Activated T-helper 17 cell treated with anti-CD3 and anti-CD28 coated beads, Interleukin-2, amount 50 U/mL, for 72 hours (primary cell): ENCODE data around the gene EFR3B. TPM values are rescaled to one million over a fixed set of nuclear protein-coding genes. Genes with fewer than 3 reads are reported as not detected.
"Not testable (repeated sequence)": the region's sequence is repeated elsewhere in the genome, so short reads cannot be mapped to it uniquely, and the experiment has no call there.

Experiments used
- ATAC-seq: fragments of 150-1000 bp; cut with Tn5 transposase; replicated peaks from 2 replicates; pipeline ENCODE4 v1.10.0; 2021; ENCODE audit warnings: mild to moderate bottlenecking, moderate library complexity
- H3K27ac Mint-ChIP-seq: one replicate; pipeline ENCODE4 v1.8.0; 2022; ENCODE audit warnings: mixed read lengths
- H3K27me3 Mint-ChIP-seq: one replicate; pipeline ENCODE4 v1.8.0; 2022; ENCODE audit warnings: mixed read lengths
- H3K36me3 Mint-ChIP-seq: one replicate; pipeline ENCODE4 v1.8.0; 2022; ENCODE audit warnings: low read depth, mild to moderate bottlenecking, mixed read lengths
- H3K4me1 Mint-ChIP-seq: one replicate; pipeline ENCODE4 v1.8.0; 2022; ENCODE audit warnings: mixed read lengths
- H3K4me3 Mint-ChIP-seq: one replicate; pipeline ENCODE4 v1.8.0; 2022; ENCODE audit warnings: mild to moderate bottlenecking, mixed read lengths
- H3K9me3 Mint-ChIP-seq: one replicate; pipeline ENCODE4 v1.8.0; 2022; ENCODE audit warnings: mixed read lengths
- total RNA-seq, 2 donors: library from RNA; stranded (reverse); gene quantifications; one replicate each; pipeline ENCODE4 v1.2.3, GENCODE V29; 2022

The EFR3B gene
- total RNA-seq, 2 donors from 2014 or later = 0.24 to 0.40 TPM

DNA sequence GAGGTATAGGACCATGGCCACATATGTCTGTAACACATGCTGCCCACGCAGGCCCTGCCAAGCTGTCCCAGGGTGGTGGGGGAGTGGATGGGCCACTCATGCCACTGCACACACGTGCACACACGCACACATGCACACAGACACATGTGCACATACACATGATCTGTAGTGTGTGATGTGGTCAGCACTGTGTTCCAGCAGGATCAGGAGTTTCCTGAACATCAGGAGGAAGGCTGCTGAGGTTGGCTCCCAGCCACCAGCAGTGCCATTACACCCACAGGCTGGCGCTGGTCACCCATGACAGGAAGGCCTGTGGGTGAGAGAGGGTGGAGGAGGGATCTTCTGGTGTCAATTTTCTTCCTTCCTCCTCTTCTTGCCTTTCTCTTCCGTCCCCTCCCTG is 81.8 kb downstream of the EFR3B start:
- no peaks in the 10 kb centered on the region for H3K9me3 Mint-ChIP-seq
- H3K36me3 Mint-ChIP-seq = no peaks in the 10 kb centered on the region
- ATAC-seq = no peak
- H3K27me3 Mint-ChIP-seq = peaks cover 7% of the 10 kb centered on the region
- no peaks in the 10 kb centered on the region for H3K4me1 Mint-ChIP-seq
- no peak overlapping the region for H3K27ac Mint-ChIP-seq
- H3K4me3 Mint-ChIP-seq = no peak overlapping the region

DNA sequence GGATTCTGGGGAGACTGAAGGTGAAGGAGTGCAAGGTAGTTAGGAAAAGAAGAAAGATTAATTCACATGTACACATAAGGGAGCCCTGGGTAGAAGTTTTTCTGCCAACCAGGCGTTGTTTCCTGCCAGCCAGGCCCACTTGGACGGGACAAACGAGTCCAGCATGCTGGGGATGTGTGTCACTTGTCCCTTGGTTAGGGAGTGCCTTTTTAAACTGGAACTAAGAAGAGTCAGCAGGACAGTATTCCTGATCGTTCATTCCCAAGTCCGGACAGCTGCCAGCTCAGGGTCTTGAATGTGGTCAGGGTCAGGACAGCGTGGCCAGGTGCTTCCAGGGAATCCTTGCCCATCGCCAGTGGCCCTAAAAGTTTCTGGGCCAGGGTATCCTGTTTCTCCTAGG is 83.3 kb downstream of the EFR3B start:
- Mint-ChIP-seq H3K9me3 (no peaks in the 10 kb centered on the region), H3K36me3 (no peaks in the 10 kb centered on the region), H3K27me3 (peaks cover 7% of the 10 kb centered on the region), H3K27ac (peak overlapping the region; percentile 46), H3K4me1 (peaks cover 4% of the 10 kb centered on the region), H3K4me3 (no peak overlapping the region)
- no peak for ATAC-seq

DNA sequence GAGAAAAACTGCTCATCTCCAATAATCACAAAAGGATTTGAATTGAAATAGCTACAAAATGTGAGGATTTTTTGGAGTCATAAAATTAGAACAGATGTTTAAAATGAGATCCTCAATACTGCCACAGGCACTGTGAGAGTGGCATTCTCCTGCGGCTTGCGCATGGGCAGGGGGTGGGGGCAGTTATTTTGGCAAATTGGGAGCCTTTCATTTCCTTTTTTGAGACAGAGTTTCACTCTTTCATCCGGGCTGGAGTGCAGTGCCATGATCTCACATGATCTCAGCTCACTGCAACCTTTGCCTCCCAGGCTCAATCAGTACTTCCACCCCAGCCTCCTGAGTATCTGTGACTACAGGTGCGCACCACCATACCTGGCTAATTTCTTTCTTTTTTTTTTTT is 84.1 kb downstream of the EFR3B start:
- Mint-ChIP-seq H3K4me1 (peaks cover 4% of the 10 kb centered on the region), H3K36me3 (no peaks in the 10 kb centered on the region), H3K27me3 (peaks cover 15% of the 10 kb centered on the region), H3K9me3 (no peaks in the 10 kb centered on the region), H3K27ac (no peak overlapping the region), H3K4me3 (no peak overlapping the region)
- no peak for ATAC-seq

DNA sequence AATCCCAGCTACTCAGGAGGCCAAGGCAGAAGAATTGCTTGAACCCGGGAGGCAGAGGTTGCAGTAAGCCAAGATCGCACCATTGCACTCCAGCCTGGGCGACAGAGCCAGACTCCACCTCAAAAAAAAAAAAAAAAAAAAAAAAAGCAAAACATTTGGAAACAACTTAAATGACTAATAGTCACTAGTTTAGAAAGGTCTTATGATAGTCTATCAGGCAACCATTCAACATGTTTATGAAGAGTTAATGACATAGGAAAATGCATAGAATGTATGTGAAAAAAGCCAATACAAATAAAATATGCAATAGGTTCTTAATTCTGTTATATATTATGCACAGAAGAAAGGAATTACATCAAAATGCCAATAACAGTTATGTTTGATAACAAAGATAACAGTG is 85.2 kb downstream of the EFR3B start:
- not testable (repeated sequence) for H3K4me1 Mint-ChIP-seq, H3K9me3 Mint-ChIP-seq, H3K27ac Mint-ChIP-seq, H3K4me3 Mint-ChIP-seq, H3K36me3 Mint-ChIP-seq, ATAC-seq
- peaks cover 21% of the 10 kb centered on the region for H3K27me3 Mint-ChIP-seq

DNA sequence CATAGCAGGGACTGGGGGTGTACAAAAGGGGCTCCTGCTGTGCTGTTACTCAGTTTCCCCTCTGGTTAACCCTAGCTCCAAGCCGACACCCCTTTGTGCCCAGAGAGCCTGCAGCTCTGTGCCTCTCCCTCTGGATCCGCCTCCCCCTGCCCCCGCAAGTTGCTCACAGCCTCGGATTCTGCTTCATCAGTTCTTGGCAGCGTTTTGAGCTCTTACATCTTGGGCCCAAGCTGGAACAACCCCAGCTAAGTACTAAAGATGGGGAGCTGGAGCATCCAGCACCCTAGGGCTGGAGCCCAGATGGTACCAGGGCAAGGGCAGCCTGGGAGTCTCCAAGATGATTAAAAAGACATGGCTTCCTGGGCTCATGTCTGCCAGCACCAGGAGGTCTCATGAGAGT is 85.8 kb downstream of the EFR3B start:
- Mint-ChIP-seq H3K27me3 (peaks cover 18% of the 10 kb centered on the region), H3K36me3 (no peaks in the 10 kb centered on the region), H3K4me3 (no peak overlapping the region), H3K9me3 (no peaks in the 10 kb centered on the region), H3K4me1 (peaks cover 4% of the 10 kb centered on the region), H3K27ac (no peak overlapping the region)
- ATAC-seq = no peak

DNA sequence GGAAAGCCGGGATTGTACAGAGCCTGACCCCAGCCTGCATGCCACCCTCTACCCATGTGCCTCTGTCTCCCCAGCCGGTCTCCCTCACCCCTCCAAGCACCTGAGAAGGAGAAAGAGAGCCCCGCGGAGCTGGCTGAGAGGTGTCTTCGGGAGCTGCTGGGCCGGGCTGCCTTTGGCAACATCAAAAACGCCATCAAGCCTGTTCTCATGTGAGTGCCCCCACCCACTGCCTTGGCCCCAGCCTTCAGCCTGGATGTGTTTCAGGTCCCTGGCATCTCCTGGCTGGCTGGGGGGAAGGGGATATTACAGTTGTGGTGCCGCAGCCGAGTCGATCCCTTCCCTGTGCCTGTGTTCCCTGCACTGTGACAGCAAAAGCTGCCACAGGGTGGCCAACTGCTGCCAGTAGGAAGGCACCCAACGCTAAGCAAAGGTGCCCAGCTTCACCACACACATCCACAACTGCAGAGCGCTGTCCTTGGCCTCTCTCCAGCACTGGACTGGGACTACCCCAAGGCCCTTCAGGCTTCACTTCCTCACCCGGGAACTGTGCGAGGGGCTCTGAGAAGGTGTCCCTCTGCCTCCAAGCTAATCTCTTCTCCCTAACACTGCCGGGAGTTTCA is 88.1 kb downstream of the EFR3B start:
- ATAC-seq = no peak
- Mint-ChIP-seq H3K4me1 (peaks cover 4% of the 10 kb centered on the region), H3K4me3 (no peak overlapping the region), H3K27ac (no peak overlapping the region), H3K27me3 (peaks cover 37% of the 10 kb centered on the region), H3K9me3 (no peaks in the 10 kb centered on the region), H3K36me3 (no peaks in the 10 kb centered on the region)

DNA sequence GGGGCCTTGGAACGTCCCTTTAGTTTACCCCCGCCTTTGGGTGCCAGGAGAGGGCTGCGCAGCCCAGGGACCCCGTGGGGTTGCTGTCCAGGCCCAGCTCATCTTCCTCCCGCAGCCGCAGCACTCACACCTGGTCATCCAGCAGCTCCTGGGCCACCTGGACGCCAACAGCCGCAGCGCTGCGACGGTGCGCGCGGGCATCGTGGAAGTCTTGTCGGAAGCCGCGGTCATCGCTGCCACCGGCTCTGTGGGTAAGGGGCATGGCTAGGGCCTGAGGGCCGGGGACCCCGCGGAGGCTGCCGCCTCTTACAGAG is 89.3 kb downstream of the EFR3B start:
- Mint-ChIP-seq H3K27ac (no peak overlapping the region), H3K4me3 (peak overlapping the region; percentile 52), H3K36me3 (no peaks in the 10 kb centered on the region), H3K4me1 (peaks cover 4% of the 10 kb centered on the region), H3K27me3 (peaks cover 48% of the 10 kb centered on the region), H3K9me3 (no peaks in the 10 kb centered on the region)
- peak; percentile 6 for ATAC-seq

DNA sequence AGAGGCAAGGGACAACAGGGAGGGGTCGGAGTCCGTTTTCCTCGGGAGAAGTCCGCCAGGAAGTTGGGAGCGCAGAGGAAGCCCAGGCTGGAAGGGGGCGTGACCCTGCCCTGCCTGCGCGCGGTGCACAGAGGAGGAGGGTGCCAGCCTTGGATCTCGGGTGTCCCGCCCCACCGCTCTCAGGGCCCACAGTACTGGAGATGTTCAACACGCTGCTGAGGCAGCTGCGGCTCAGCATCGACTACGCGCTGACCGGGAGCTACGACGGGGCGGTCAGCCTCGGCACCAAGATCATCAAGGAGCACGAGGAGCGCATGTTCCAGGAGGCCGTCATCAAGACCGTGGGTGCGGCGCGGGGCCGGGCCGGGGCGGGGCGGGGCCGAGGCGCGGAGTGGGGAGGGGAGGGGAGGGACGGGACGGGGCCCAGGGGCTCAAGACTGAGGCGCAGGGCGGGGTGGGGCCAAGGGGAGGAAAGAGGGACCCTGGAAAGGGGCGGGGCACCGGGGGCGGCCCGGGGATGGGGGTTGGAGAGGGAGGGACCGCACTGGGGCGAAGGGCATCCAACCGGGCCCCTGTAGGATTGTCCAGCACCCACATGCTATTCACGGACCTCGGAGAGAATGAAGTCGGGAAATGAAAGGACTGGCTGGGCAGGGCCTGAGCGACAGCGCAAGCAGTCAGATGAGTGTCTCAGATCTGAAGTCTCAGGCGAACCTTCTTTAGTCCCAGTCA is 89.9 kb downstream of the EFR3B start:
- Mint-ChIP-seq H3K4me1 (peaks cover 4% of the 10 kb centered on the region), H3K27ac (no peak overlapping the region), H3K27me3 (peaks cover 49% of the 10 kb centered on the region), H3K4me3 (peak overlapping the region; percentile 52), H3K36me3 (no peaks in the 10 kb centered on the region), H3K9me3 (no peaks in the 10 kb centered on the region)
- ATAC-seq = peak; percentile 33

DNA sequence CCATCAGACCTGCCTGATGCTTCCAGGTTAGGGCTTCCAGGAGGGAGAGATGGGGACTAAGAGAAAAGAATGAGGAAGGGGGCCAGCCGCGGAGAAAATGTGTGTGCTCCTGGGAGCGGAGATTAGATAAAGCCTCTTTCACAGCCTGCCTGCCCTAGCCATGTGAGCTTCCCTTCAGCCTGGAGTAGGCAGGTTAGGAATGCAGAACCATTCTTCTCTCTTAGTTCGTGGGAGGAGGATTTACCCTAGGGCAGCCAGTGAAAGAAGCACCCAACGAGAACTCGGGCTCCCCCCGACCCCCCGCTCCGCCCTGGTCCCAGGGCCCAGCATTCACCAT is 90.4 kb downstream of the EFR3B start:
- ATAC-seq = no peak
- H3K9me3 Mint-ChIP-seq = no peaks in the 10 kb centered on the region
- peaks cover 4% of the 10 kb centered on the region for H3K4me1 Mint-ChIP-seq
- peaks cover 54% of the 10 kb centered on the region for H3K27me3 Mint-ChIP-seq
- no peak overlapping the region for H3K27ac Mint-ChIP-seq
- peak overlapping the region; percentile 52 for H3K4me3 Mint-ChIP-seq
- no peaks in the 10 kb centered on the region for H3K36me3 Mint-ChIP-seq

DNA sequence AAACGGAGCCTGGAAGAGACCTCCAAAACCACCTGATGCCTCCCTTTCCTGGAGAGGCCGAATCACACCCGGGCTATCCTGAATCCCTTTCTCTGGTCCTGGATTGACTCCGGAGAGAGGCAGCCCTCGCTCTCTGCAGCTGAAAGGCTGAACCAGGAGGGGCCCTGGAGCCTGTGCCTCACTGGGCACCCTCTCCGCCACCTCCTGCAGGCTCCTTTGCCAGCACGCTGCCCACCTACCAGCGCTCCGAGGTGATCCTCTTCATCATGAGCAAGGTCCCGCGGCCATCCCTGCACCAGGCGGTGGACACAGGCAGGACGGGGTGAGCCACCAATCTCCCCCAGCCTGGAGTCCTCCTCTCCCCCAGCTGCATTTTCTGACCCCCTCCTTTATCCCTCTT is 90.8 kb downstream of the EFR3B start:
- H3K36me3 Mint-ChIP-seq = no peaks in the 10 kb centered on the region
- H3K9me3 Mint-ChIP-seq = no peaks in the 10 kb centered on the region
- H3K27me3 Mint-ChIP-seq = peaks cover 57% of the 10 kb centered on the region
- no peak for ATAC-seq
- H3K27ac Mint-ChIP-seq = no peak overlapping the region
- H3K4me3 Mint-ChIP-seq = no peak overlapping the region
- H3K4me1 Mint-ChIP-seq = peaks cover 4% of the 10 kb centered on the region

DNA sequence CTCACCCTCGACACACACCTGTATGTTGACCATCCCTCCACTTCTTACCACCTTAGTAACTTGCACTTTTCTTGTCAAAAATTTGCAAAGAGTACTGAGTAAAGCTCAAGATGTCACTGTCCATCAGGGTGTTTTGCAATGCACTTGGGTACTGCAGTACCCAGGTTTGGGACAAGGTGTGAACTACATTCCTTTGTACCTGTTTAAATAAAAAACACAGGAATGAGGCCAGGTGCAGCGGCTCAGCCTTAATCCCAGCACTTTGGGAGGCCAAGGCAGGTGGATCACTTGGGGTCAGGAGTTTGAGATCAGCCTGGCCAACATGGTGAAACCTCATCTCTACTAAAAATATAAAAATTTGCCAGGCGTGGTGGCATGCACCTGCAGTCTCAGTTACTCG is 98.7 kb downstream of the EFR3B start:
- H3K27me3 Mint-ChIP-seq = peaks cover 18% of the 10 kb centered on the region
- not testable (repeated sequence) for H3K27ac Mint-ChIP-seq, ATAC-seq, H3K36me3 Mint-ChIP-seq, H3K9me3 Mint-ChIP-seq, H3K4me3 Mint-ChIP-seq, H3K4me1 Mint-ChIP-seq

DNA sequence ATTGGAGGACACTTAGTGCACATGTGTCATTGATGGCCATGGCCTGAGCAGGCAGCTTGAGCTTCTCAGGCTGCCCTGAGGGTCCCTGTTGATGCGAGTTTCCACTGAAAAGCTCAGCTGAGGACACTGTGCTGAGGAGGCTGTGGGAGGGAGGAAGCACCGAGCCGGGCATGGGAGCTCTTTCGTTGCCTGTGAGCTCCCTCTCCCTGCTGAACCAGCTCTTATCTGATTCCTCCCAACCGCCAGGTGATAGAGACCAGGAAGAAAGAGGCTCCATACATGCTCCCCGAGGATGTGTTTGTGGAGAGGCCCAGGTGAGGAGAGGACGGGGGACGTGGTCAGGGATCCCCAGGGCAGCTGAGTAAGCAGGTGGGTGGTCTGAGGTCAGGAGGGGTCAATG is 99.2 kb downstream of the EFR3B start:
- Mint-ChIP-seq H3K4me3 (no peak overlapping the region), H3K36me3 (no peaks in the 10 kb centered on the region), H3K27me3 (peaks cover 18% of the 10 kb centered on the region), H3K4me1 (no peaks in the 10 kb centered on the region), H3K9me3 (no peaks in the 10 kb centered on the region), H3K27ac (no peak overlapping the region)
- no peak for ATAC-seq

DNA sequence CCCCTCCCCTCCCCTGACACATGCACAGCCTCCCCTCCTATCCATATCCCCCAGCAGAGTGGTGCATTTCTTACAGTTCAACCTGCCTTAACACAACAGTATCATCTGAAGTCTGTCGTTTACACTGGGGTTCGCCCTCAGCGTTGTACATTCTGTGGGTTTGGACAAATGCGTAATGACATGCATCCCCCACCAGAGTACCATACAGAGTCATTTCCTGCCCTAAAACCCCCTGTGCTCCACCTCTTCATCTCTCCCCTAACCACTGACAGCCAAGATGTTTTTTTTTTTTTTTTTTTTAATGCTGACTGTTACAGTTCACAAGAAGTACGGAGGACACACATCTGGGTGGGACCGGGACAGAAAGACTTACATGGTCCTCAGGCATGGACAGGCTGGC is 103.9 kb downstream of the EFR3B start:
- Mint-ChIP-seq H3K9me3 (no peaks in the 10 kb centered on the region), H3K36me3 (no peaks in the 10 kb centered on the region), H3K27me3 (peaks cover 19% of the 10 kb centered on the region), H3K27ac (no peak overlapping the region), H3K4me1 (no peaks in the 10 kb centered on the region), H3K4me3 (no peak overlapping the region)
- ATAC-seq = peak; percentile 37

DNA sequence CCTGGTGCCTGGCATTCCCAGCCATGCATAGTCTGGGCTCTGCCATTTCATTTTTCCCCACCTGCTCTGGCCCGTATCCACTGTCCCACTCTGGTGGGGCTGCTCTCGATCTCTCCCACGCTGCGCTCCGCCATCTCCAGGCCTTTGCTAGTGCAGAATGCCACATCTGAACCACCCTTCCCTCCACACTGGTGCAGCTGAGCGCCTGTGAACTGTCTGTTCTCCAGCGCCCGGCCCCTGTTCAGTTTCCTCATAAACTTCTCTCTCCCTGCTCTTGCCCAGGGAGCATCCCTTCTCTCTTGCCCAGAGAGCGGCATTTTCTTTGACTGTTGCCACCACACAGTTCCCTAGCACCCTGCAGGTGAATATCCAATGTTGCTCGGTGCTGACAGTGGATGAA is 105.0 kb downstream of the EFR3B start:
- no peak overlapping the region for H3K4me3 Mint-ChIP-seq
- H3K36me3 Mint-ChIP-seq = no peaks in the 10 kb centered on the region
- H3K4me1 Mint-ChIP-seq = no peaks in the 10 kb centered on the region
- ATAC-seq = no peak
- H3K27me3 Mint-ChIP-seq = peaks cover 19% of the 10 kb centered on the region
- H3K9me3 Mint-ChIP-seq = no peaks in the 10 kb centered on the region
- H3K27ac Mint-ChIP-seq = no peak overlapping the region

DNA sequence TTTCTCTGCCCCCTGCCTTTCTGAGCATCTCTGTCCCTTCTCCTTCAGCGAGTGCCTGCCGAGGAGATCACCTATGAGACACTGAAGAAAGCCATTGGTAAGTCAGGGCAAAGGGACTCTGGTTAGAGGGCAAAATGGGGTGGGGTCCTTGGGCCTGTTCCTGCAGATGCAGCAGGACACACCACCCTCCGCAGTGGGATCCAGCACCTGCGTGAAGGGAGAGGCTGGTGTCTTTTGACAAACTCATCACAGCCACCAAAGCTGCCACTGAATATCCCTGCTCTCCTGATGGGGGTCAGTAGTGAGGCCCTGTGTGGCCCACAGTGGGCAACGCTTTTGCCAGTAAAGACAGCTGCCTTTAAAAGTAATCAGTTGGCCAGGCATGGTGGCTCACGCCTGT is 107.8 kb downstream of the EFR3B start:
- H3K27me3 Mint-ChIP-seq = peaks cover 19% of the 10 kb centered on the region
- no peak overlapping the region for H3K27ac Mint-ChIP-seq
- H3K4me3 Mint-ChIP-seq = no peak overlapping the region
- no peaks in the 10 kb centered on the region for H3K4me1 Mint-ChIP-seq
- ATAC-seq = no peak
- no peaks in the 10 kb centered on the region for H3K9me3 Mint-ChIP-seq
- H3K36me3 Mint-ChIP-seq = no peaks in the 10 kb centered on the region

DNA sequence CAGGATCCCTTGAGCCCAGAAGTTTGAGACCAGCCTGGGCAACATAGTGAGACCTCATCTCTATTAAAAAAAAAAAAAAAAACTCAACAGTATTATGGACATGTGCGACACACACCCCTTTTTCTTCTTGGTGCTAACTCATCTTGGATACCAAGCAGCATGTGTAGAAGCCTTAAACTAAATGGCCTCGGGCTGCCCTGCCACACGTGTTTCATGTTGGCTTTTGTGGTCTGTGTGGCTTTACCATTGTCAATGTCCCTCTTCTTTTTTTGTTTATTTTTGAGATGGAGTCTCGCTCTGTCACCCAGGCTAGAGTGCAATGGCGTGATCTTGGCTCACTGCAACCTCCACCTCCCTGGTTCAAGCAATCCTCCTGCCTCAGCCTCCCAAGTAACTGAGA is 109.1 kb downstream of the EFR3B start:
- not testable (repeated sequence) for ATAC-seq, H3K4me1 Mint-ChIP-seq, H3K27ac Mint-ChIP-seq, H3K9me3 Mint-ChIP-seq, H3K4me3 Mint-ChIP-seq, H3K36me3 Mint-ChIP-seq
- peaks cover 15% of the 10 kb centered on the region for H3K27me3 Mint-ChIP-seq
